NT2/D1 (cell line): ENCODE measurements around the gene POU3F1.
A peak's percentile ranks its signal among the peaks of the same experiment; 100 is the strongest.

ENCODE experiments used
- DNase-seq: peaks from one replicate; pipeline ENCODE4 v3.0.0-alpha.2; 2011; ENCODE audit warnings: low read depth, low spot score
- H3K27me3 ChIP-seq: 2 replicates; pipeline ENCODE4 v1.6.0; 2011; ENCODE audit warnings: mild to moderate bottlenecking; ENCODE audit not compliant: insufficient read length, insufficient read depth
- H3K36me3 ChIP-seq: 2 replicates; pipeline ENCODE4 v1.6.1; 2011; ENCODE audit warnings: mild to moderate bottlenecking, low read length, mixed read lengths; ENCODE audit not compliant: insufficient read depth, insufficient read length
- H3K4me1 ChIP-seq: 2 replicates; pipeline ENCODE4 v1.5.1; 2011; ENCODE audit not compliant: insufficient read depth, insufficient read length
- H3K4me3 ChIP-seq: 2 replicates; pipeline ENCODE4 v1.5.1; 2011; ENCODE audit warnings: low read depth; ENCODE audit not compliant: insufficient read length
- H3K9ac ChIP-seq: 2 replicates; pipeline ENCODE4 v1.6.0; 2011; ENCODE audit warnings: low read depth; ENCODE audit not compliant: insufficient read length
- H3K9me3 ChIP-seq: 2 replicates; pipeline ENCODE4 v1.5.1; 2011; ENCODE audit warnings: mild to moderate bottlenecking, low read length; ENCODE audit not compliant: insufficient read depth
- SUZ12 ChIP-seq: IDR thresholded peaks from 2 replicates; pipeline ENCODE4 v1.6.1; 2011; ENCODE audit not compliant: insufficient read length, insufficient read depth; ENCODE audit errors: extremely low read depth
- YY1 ChIP-seq: IDR thresholded peaks from 2 replicates; pipeline ENCODE4 v1.6.1; 2011; ENCODE audit not compliant: insufficient read length, insufficient read depth
- ZNF274 ChIP-seq: IDR thresholded peaks from 2 replicates; pipeline ENCODE4 v1.6.1; 2011; ENCODE audit warnings: mild to moderate bottlenecking, low read depth, low read length

POU3F1 gene

DNA sequence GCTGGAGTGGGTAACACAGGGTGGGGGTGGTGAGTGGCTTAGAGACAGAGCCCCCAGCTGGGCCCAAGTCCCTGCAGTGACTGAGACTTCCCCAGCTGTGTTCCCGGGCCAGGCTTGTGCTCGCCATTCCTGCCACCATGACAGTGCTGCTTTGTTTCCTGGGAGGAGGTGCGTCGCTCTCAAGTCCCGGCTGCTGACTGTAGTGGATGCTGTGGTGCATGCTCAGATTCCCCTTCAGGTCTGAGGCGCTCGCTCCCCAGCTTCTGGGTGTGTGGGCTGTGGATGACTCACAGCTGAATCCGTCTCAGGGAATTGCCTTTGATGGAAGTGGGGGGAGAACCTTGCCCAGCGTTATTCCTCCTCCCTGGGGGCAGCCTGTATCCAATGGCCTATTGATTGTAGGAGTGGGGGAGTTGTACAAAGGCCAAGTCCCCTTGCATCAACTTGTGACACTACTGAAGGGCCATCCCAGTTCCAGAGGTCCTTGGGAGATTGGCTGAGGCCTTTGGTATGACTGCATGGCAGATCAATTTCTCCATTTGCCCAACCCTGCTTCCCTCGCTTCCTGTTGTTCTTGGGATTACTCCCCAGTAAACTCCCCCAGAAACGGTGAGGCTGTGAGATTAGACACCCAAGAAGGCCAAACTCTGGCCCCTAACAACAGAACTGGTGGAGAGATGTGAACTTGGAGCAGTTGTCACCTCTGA, 17.8 kb upstream of the POU3F1 start:
- TF ChIP-seq ZNF274 (no peak), YY1 (peak; percentile 69)
- H3K9ac ChIP-seq = peak overlapping the region; percentile 76
- H3K4me1 ChIP-seq = peaks cover 36% of the 10 kb centered on the region
- no peaks in the 10 kb centered on the region for H3K9me3 ChIP-seq
- no peaks in the 10 kb centered on the region for H3K27me3 ChIP-seq
- no peak for DNase-seq
- peak overlapping the region; percentile 8 for H3K4me3 ChIP-seq
- H3K36me3 ChIP-seq = no peaks in the 10 kb centered on the region

- Histone ChIP-seq H3K9ac (peak overlapping the region; percentile 76), H3K27me3 (no peaks in the 10 kb centered on the region), H3K9me3 (no peaks in the 10 kb centered on the region), H3K4me1 (peaks cover 42% of the 10 kb centered on the region), H3K4me3 (peak overlapping the region; percentile 8), H3K36me3 (no peaks in the 10 kb centered on the region)
- TF ChIP-seq ZNF274 = no peak
- no peak for TF ChIP-seq SUZ12
- no peak for TF ChIP-seq YY1
- DNase-seq = no peak
These were observed 17.0 kb upstream of the POU3F1 start for GRCh38 chr1:38063616-38064015.

- no peak for TF ChIP-seq SUZ12
- TF ChIP-seq ZNF274 = no peak
- TF ChIP-seq YY1 = no peak
- H3K27me3 ChIP-seq = no peaks in the 10 kb centered on the region
- no peak for DNase-seq
- no peak overlapping the region for H3K4me3 ChIP-seq
- H3K9ac ChIP-seq = peak overlapping the region; percentile 12
- H3K4me1 ChIP-seq = peaks cover 42% of the 10 kb centered on the region
- no peaks in the 10 kb centered on the region for H3K36me3 ChIP-seq
- no peaks in the 10 kb centered on the region for H3K9me3 ChIP-seq
These were observed 16.0 kb upstream of the POU3F1 start for GRCh38 chr1:38062361-38063288.

- H3K27me3 ChIP-seq = no peaks in the 10 kb centered on the region
- TF ChIP-seq SUZ12 = no peak
- no peak for TF ChIP-seq YY1
- TF ChIP-seq ZNF274 = no peak
These were observed 15.3 kb upstream of the POU3F1 start for GRCh38 chr1:38061883-38062328.

DNA sequence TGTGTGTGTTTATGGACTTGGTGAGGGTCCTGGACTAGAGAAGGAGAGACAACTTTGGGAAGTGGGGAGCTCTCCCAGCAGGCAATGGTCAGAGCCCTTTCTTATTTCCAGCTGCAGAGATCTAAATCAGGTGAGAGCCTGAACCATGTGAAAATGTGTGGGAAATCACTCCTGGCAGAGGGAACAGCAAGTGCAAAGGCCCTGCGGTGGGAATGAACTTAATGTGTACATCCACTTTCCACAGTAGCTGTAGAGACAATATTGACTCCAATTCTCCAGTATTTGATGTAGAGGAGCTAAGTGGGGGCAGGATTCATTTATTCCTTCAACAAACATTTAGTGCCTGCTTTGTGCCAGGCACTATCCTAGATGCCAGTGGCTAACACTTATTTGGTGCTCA, 14.7 kb upstream of the POU3F1 start:
- Histone ChIP-seq H3K9me3 (no peaks in the 10 kb centered on the region), H3K27me3 (no peaks in the 10 kb centered on the region), H3K36me3 (no peaks in the 10 kb centered on the region), H3K9ac (no peak overlapping the region), H3K4me1 (peaks cover 41% of the 10 kb centered on the region), H3K4me3 (no peak overlapping the region)
- no peak for DNase-seq
- TF ChIP-seq YY1 (no peak), SUZ12 (no peak), ZNF274 (no peak)

More at GRCh38 chr1:38061883-38062328, 15.3 kb upstream of the POU3F1 start:
- no peak for DNase-seq
- H3K9ac ChIP-seq = no peak overlapping the region
- no peaks in the 10 kb centered on the region for H3K9me3 ChIP-seq
- no peaks in the 10 kb centered on the region for H3K36me3 ChIP-seq
- H3K4me3 ChIP-seq = no peak overlapping the region
- H3K4me1 ChIP-seq = peaks cover 42% of the 10 kb centered on the region

- TF ChIP-seq ZNF274 (no peak), SUZ12 (no peak), YY1 (no peak)
- DNase-seq = no peak
- no peak overlapping the region for H3K4me3 ChIP-seq
- no peaks in the 10 kb centered on the region for H3K27me3 ChIP-seq
- H3K36me3 ChIP-seq = no peaks in the 10 kb centered on the region
- H3K4me1 ChIP-seq = peaks cover 33% of the 10 kb centered on the region
- no peaks in the 10 kb centered on the region for H3K9me3 ChIP-seq
- no peak overlapping the region for H3K9ac ChIP-seq
These were observed 13.9 kb upstream of the POU3F1 start for GRCh38 chr1:38060498-38060897.

DNA sequence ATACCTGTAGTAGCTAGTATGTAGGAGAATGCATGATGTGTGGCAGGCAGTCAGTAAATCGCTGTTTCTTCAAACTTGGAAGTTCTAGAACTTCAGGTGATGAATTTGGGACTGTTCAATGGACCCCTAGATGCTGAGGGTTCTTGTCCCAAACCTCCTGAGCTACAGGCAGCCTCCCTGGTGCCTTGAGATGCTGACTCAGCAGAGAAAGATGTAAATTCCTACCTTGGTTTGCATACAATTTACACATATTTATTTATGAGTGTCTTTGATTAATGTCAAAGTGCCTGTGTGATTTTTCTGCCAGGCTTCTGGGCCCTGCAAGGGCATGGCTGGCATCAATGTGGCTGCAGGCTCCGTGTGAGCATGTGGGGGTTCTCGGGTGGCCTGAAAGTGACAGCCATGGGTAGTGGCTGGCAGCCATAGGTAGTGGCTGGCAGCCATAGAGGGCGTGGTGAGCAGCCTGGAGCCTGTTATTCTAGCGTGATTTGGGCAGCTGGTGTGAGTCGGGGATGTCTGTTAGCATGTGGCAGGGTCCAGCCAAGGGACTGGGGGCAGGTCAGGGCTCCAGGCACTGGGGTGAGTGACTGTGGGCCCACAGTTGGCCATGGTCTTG, 13.2 kb upstream of the POU3F1 start:
- Histone ChIP-seq H3K4me1 (peaks cover 30% of the 10 kb centered on the region), H3K4me3 (no peak overlapping the region), H3K9ac (no peak overlapping the region), H3K36me3 (no peaks in the 10 kb centered on the region), H3K9me3 (no peaks in the 10 kb centered on the region), H3K27me3 (no peaks in the 10 kb centered on the region)
- TF ChIP-seq ZNF274 (no peak), YY1 (no peak), SUZ12 (no peak)
- DNase-seq = no peak
